IgD-negative memory B cell (primary cell): ENCODE data around the gene LHFPL6. TPM values are rescaled to one million over a fixed set of nuclear protein-coding genes. Genes with fewer than 3 reads are reported as not detected.

Experiments
- H3K27ac Mint-ChIP-seq, 3 donors: one replicate each; pipeline ENCODE4 v1.8.0; 2020 to 2022; ENCODE audit warnings: mild to moderate bottlenecking in 3 of 3, mixed read lengths in 3 of 3, moderate library complexity in 1 of 3
- H3K27me3 Mint-ChIP-seq: one replicate; pipeline ENCODE4 v1.8.0; 2021; ENCODE audit warnings: mixed read lengths
- H3K36me3 Mint-ChIP-seq: one replicate; pipeline ENCODE4 v1.8.0; 2020; ENCODE audit warnings: mild to moderate bottlenecking, mixed read lengths
- H3K4me1 Mint-ChIP-seq, 3 donors: one replicate each; pipeline ENCODE4 v1.8.0; 2020 to 2022; ENCODE audit warnings: mixed read lengths in 3 of 3, mild to moderate bottlenecking in 1 of 3
- H3K4me3 Mint-ChIP-seq, 4 donors: one replicate each; pipeline ENCODE4 v1.8.0; 2020 to 2022; ENCODE audit warnings: mild to moderate bottlenecking in 4 of 4, mixed read lengths in 4 of 4, moderate library complexity in 3 of 4
- H3K9me3 Mint-ChIP-seq, 3 donors: one replicate each; pipeline ENCODE4 v1.8.0; 2020 to 2021; ENCODE audit warnings: mixed read lengths in 3 of 3, mild to moderate bottlenecking in 1 of 3
- polyA plus RNA-seq: library from polyadenylated mRNA; unstranded; fragments of 300-500 nt; fragmentation: Illumina TruSeq; gene quantifications from one replicate; pipeline ENCODE4 v1.2.3, GENCODE V29; 2021

Gene LHFPL6
- polyA plus RNA-seq, 1 donor from 2014 or later = not detected

- H3K36me3 Mint-ChIP-seq = no peaks in the 10 kb centered on the region
Observed at GRCh38 chr13:39525506-39525905, 77.5 kb downstream of the LHFPL6 start.

GRCh38 chr13:39524795-39525194 is 78.2 kb downstream of the LHFPL6 start:
- no peaks in the 10 kb centered on the region for H3K9me3 Mint-ChIP-seq
- H3K27me3 Mint-ChIP-seq = peaks cover 3% of the 10 kb centered on the region
- no peak overlapping the region for H3K4me3 Mint-ChIP-seq
- no peak overlapping the region for H3K27ac Mint-ChIP-seq
- no peaks in the 10 kb centered on the region for H3K4me1 Mint-ChIP-seq
- no peaks in the 10 kb centered on the region for H3K36me3 Mint-ChIP-seq

More at GRCh38 chr13:39525506-39525905, 77.5 kb downstream of the LHFPL6 start:
- Mint-ChIP-seq H3K4me3 (no peak overlapping the region), H3K4me1 (no peaks in the 10 kb centered on the region), H3K27me3 (peaks cover 3% of the 10 kb centered on the region), H3K27ac (no peak overlapping the region), H3K9me3 (no peaks in the 10 kb centered on the region)

- H3K4me3 Mint-ChIP-seq = no peak overlapping the region
- peaks cover 5% of the 10 kb centered on the region for H3K27me3 Mint-ChIP-seq
- peaks cover 0 to 2% (median 0%) of the 10 kb centered on the region in 3 donors for H3K9me3 Mint-ChIP-seq
- no peak overlapping the region for H3K27ac Mint-ChIP-seq
- no peaks in the 10 kb centered on the region for H3K4me1 Mint-ChIP-seq
- H3K36me3 Mint-ChIP-seq = no peaks in the 10 kb centered on the region
Observed at GRCh38 chr13:39522329-39522728, 80.7 kb downstream of the LHFPL6 start.

GRCh38 chr13:39521701-39522100 is 81.3 kb downstream of the LHFPL6 start:
- no peak overlapping the region for H3K4me3 Mint-ChIP-seq
- no peaks in the 10 kb centered on the region for H3K36me3 Mint-ChIP-seq
- no peaks in the 10 kb centered on the region for H3K4me1 Mint-ChIP-seq
- peaks cover 0 to 2% (median 0%) of the 10 kb centered on the region in 3 donors for H3K9me3 Mint-ChIP-seq
- H3K27ac Mint-ChIP-seq = no peak overlapping the region
- H3K27me3 Mint-ChIP-seq = peaks cover 5% of the 10 kb centered on the region

GRCh38 chr13:39516096-39516495 is 86.9 kb downstream of the LHFPL6 start:
- peaks cover 0 to 2% (median 0%) of the 10 kb centered on the region in 3 donors for H3K9me3 Mint-ChIP-seq
- H3K27me3 Mint-ChIP-seq = peaks cover 2% of the 10 kb centered on the region
- H3K4me1 Mint-ChIP-seq = no peaks in the 10 kb centered on the region
- no peaks in the 10 kb centered on the region for H3K36me3 Mint-ChIP-seq
- H3K4me3 Mint-ChIP-seq = no peak overlapping the region
- no peak overlapping the region for H3K27ac Mint-ChIP-seq

- no peaks in the 10 kb centered on the region for H3K4me1 Mint-ChIP-seq
- H3K4me3 Mint-ChIP-seq = no peak overlapping the region
- H3K27ac Mint-ChIP-seq = no peak overlapping the region
- H3K27me3 Mint-ChIP-seq = peaks cover 2% of the 10 kb centered on the region
- no peaks in the 10 kb centered on the region for H3K36me3 Mint-ChIP-seq
- H3K9me3 Mint-ChIP-seq = peaks cover 0 to 2% (median 0%) of the 10 kb centered on the region in 3 donors
Observed at GRCh38 chr13:39515224-39515714, 87.7 kb downstream of the LHFPL6 start.

GRCh38 chr13:39512687-39513086 is 90.3 kb downstream of the LHFPL6 start:
- Mint-ChIP-seq H3K27ac (no peak overlapping the region), H3K9me3 (no peaks in the 10 kb centered on the region), H3K27me3 (peaks cover 2% of the 10 kb centered on the region), H3K36me3 (no peaks in the 10 kb centered on the region), H3K4me1 (no peaks in the 10 kb centered on the region), H3K4me3 (no peak overlapping the region)

- Mint-ChIP-seq H3K27ac (no peak overlapping the region), H3K4me1 (no peaks in the 10 kb centered on the region), H3K36me3 (no peaks in the 10 kb centered on the region), H3K4me3 (no peak overlapping the region), H3K27me3 (peaks cover 2% of the 10 kb centered on the region), H3K9me3 (peaks cover 0 to 2% (median 0%) of the 10 kb centered on the region in 3 donors)
Observed at GRCh38 chr13:39510316-39510695, 92.7 kb downstream of the LHFPL6 start.

- H3K9me3 Mint-ChIP-seq = peaks cover 0 to 2% (median 0%) of the 10 kb centered on the region in 3 donors
- H3K27me3 Mint-ChIP-seq = peaks cover 2% of the 10 kb centered on the region
- no peak overlapping the region for H3K4me3 Mint-ChIP-seq
- H3K36me3 Mint-ChIP-seq = no peaks in the 10 kb centered on the region
- H3K4me1 Mint-ChIP-seq = no peaks in the 10 kb centered on the region
- H3K27ac Mint-ChIP-seq = no peak overlapping the region
Observed at GRCh38 chr13:39509616-39510315, 93.2 kb downstream of the LHFPL6 start.

- Mint-ChIP-seq H3K9me3 (peaks cover 0 to 2% (median 0%) of the 10 kb centered on the region in 3 donors), H3K36me3 (no peaks in the 10 kb centered on the region), H3K4me3 (no peak overlapping the region), H3K27me3 (peaks cover 3% of the 10 kb centered on the region), H3K27ac (no peak overlapping the region), H3K4me1 (no peaks in the 10 kb centered on the region)
Observed at GRCh38 chr13:39506559-39507390, 96.2 kb downstream of the LHFPL6 start.

- Mint-ChIP-seq H3K27me3 (peaks cover 3% of the 10 kb centered on the region), H3K4me1 (no peaks in the 10 kb centered on the region), H3K9me3 (peaks cover 0 to 2% (median 0%) of the 10 kb centered on the region in 3 donors), H3K27ac (no peak overlapping the region), H3K4me3 (no peak overlapping the region), H3K36me3 (no peaks in the 10 kb centered on the region)
Observed at GRCh38 chr13:39505151-39505550, 97.8 kb downstream of the LHFPL6 start.

- peaks cover 0 to 2% (median 0%) of the 10 kb centered on the region in 3 donors for H3K9me3 Mint-ChIP-seq
- H3K27me3 Mint-ChIP-seq = peaks cover 1% of the 10 kb centered on the region
- H3K36me3 Mint-ChIP-seq = no peaks in the 10 kb centered on the region
- no peak overlapping the region for H3K27ac Mint-ChIP-seq
- H3K4me1 Mint-ChIP-seq = no peaks in the 10 kb centered on the region
- H3K4me3 Mint-ChIP-seq = no peak overlapping the region
Observed at GRCh38 chr13:39503048-39503447, 99.9 kb downstream of the LHFPL6 start.

GRCh38 chr13:39501702-39502324 is 101.2 kb downstream of the LHFPL6 start:
- no peaks in the 10 kb centered on the region for H3K4me1 Mint-ChIP-seq
- peaks cover 1% of the 10 kb centered on the region for H3K27me3 Mint-ChIP-seq
- no peak overlapping the region for H3K27ac Mint-ChIP-seq
- H3K9me3 Mint-ChIP-seq = no peaks in the 10 kb centered on the region
- no peak overlapping the region for H3K4me3 Mint-ChIP-seq
- H3K36me3 Mint-ChIP-seq = no peaks in the 10 kb centered on the region

GRCh38 chr13:39499604-39500003 is 103.4 kb downstream of the LHFPL6 start:
- Mint-ChIP-seq H3K27me3 (peaks cover 4% of the 10 kb centered on the region), H3K4me1 (no peaks in the 10 kb centered on the region), H3K27ac (no peak overlapping the region), H3K36me3 (no peaks in the 10 kb centered on the region), H3K4me3 (no peak overlapping the region), H3K9me3 (no peaks in the 10 kb centered on the region)

GRCh38 chr13:39498471-39499114 is 104.4 kb downstream of the LHFPL6 start:
- H3K36me3 Mint-ChIP-seq = no peaks in the 10 kb centered on the region
- peaks cover 4% of the 10 kb centered on the region for H3K27me3 Mint-ChIP-seq
- H3K4me3 Mint-ChIP-seq = no peak overlapping the region
- no peaks in the 10 kb centered on the region for H3K9me3 Mint-ChIP-seq
- H3K27ac Mint-ChIP-seq = no peak overlapping the region
- no peaks in the 10 kb centered on the region for H3K4me1 Mint-ChIP-seq
